ENCODE data around the gene LBR.

LBR gene

GRCh38 chr1:225435957-225436392 is 8.1 kb upstream of the LBR start:
- FAIRE-seq, result no peak
- DNase-seq (ENCODE audit: insufficient read length, low spot score), result no peak
- no peak for TF ChIP-seq POLR2AphosphoS5 (IDR thresholded peaks at IDR 0.05; ENCODE audit: low read depth, low read length)
- 0 out of 2 replicates have a peak, but pooled peaks have one; percentile 28 for TF ChIP-seq SPI1 (IDR thresholded peaks at IDR 0.05; ENCODE audit: low read depth, low read length)
- TF ChIP-seq PAX5 (IDR thresholded peaks at IDR 0.05; ENCODE audit: insufficient read depth, low read length, severe bottlenecking), result no peak

- TF ChIP-seq POU2F2 (IDR thresholded peaks at IDR 0.05; ENCODE audit: low read depth, low read length) (no peak), TAF1 (IDR thresholded peaks at IDR 0.05; ENCODE audit: low read depth, low read length) (no peak), POLR2A (IDR thresholded peaks at IDR 0.05; ENCODE audit: low read depth, low read length) (no peak), PAX5 (IDR thresholded peaks at IDR 0.05; ENCODE audit: insufficient read depth, low read length, severe bottlenecking) (no peak), SPI1 (IDR thresholded peaks at IDR 0.05; ENCODE audit: low read depth, low read length) (no peak), POLR2AphosphoS5 (IDR thresholded peaks at IDR 0.05; ENCODE audit: low read depth, low read length) (no peak)
- FAIRE-seq (peak; percentile 75), DNase-seq (ENCODE audit: insufficient read length, low spot score) (no peak)
Measured at GRCh38 chr1:225435487-225435886, 7.6 kb upstream of the LBR start.

- DNase-seq (ENCODE audit: insufficient read length, low spot score) (no peak), FAIRE-seq (no peak)
- TF ChIP-seq PAX5 (IDR thresholded peaks at IDR 0.05; ENCODE audit: insufficient read depth, low read length, severe bottlenecking) (no peak), SPI1 (IDR thresholded peaks at IDR 0.05; ENCODE audit: low read depth, low read length) (no peak), POLR2A (IDR thresholded peaks at IDR 0.05; ENCODE audit: low read depth, low read length) (no peak), TAF1 (IDR thresholded peaks at IDR 0.05; ENCODE audit: low read depth, low read length) (no peak), POU2F2 (IDR thresholded peaks at IDR 0.05; ENCODE audit: low read depth, low read length) (no peak), POLR2AphosphoS5 (IDR thresholded peaks at IDR 0.05; ENCODE audit: low read depth, low read length) (no peak)
Measured at GRCh38 chr1:225435076-225435475, 7.2 kb upstream of the LBR start.

GRCh38 chr1:225434046-225434445 is 6.2 kb upstream of the LBR start:
- TF ChIP-seq SPI1 (IDR thresholded peaks at IDR 0.05; ENCODE audit: low read depth, low read length), result no peak
- no peak for TF ChIP-seq POLR2A (IDR thresholded peaks at IDR 0.05; ENCODE audit: low read depth, low read length)
- TF ChIP-seq POU2F2 (IDR thresholded peaks at IDR 0.05; ENCODE audit: low read depth, low read length), result no peak
- no peak for TF ChIP-seq POLR2AphosphoS5 (IDR thresholded peaks at IDR 0.05; ENCODE audit: low read depth, low read length)
- TF ChIP-seq TAF1 (IDR thresholded peaks at IDR 0.05; ENCODE audit: low read depth, low read length), result no peak
- DNase-seq (ENCODE audit: insufficient read length, low spot score), result no peak
- no peak for FAIRE-seq

- TF ChIP-seq TAF1 (IDR thresholded peaks at IDR 0.05; ENCODE audit: low read depth, low read length) (no peak), SPI1 (IDR thresholded peaks at IDR 0.05; ENCODE audit: low read depth, low read length) (no peak), PAX5 (IDR thresholded peaks at IDR 0.05; ENCODE audit: insufficient read depth, low read length, severe bottlenecking) (no peak), POLR2AphosphoS5 (IDR thresholded peaks at IDR 0.05; ENCODE audit: low read depth, low read length) (no peak), POLR2A (IDR thresholded peaks at IDR 0.05; ENCODE audit: low read depth, low read length) (no peak), POU2F2 (IDR thresholded peaks at IDR 0.05; ENCODE audit: low read depth, low read length) (no peak)
- no peak for FAIRE-seq
- DNase-seq (ENCODE audit: insufficient read length, low spot score), result no peak
Measured at GRCh38 chr1:225431081-225431863, 3.4 kb upstream of the LBR start.

GRCh38 chr1:225430301-225430700 is 2.5 kb upstream of the LBR start:
- no peak for DNase-seq (ENCODE audit: insufficient read length, low spot score)
- no peak for FAIRE-seq
- TF ChIP-seq POLR2A (IDR thresholded peaks at IDR 0.05; ENCODE audit: low read depth, low read length), result no peak
- no peak for TF ChIP-seq TAF1 (IDR thresholded peaks at IDR 0.05; ENCODE audit: low read depth, low read length)
- TF ChIP-seq POLR2AphosphoS5 (IDR thresholded peaks at IDR 0.05; ENCODE audit: low read depth, low read length), result no peak
- TF ChIP-seq POU2F2 (IDR thresholded peaks at IDR 0.05; ENCODE audit: low read depth, low read length), result no peak
- no peak for TF ChIP-seq PAX5 (IDR thresholded peaks at IDR 0.05; ENCODE audit: insufficient read depth, low read length, severe bottlenecking)
- TF ChIP-seq SPI1 (IDR thresholded peaks at IDR 0.05; ENCODE audit: low read depth, low read length), result no peak

- FAIRE-seq (no peak), DNase-seq (ENCODE audit: insufficient read length, low spot score) (no peak)
- TF ChIP-seq SPI1 (IDR thresholded peaks at IDR 0.05; ENCODE audit: low read depth, low read length) (no peak), POLR2A (IDR thresholded peaks at IDR 0.05; ENCODE audit: low read depth, low read length) (no peak), POU2F2 (IDR thresholded peaks at IDR 0.05; ENCODE audit: low read depth, low read length) (no peak), PAX5 (IDR thresholded peaks at IDR 0.05; ENCODE audit: insufficient read depth, low read length, severe bottlenecking) (no peak), TAF1 (IDR thresholded peaks at IDR 0.05; ENCODE audit: low read depth, low read length) (no peak), POLR2AphosphoS5 (IDR thresholded peaks at IDR 0.05; ENCODE audit: low read depth, low read length) (no peak)
Measured at GRCh38 chr1:225428881-225429455, 1.1 kb upstream of the LBR start.

- DNase-seq (ENCODE audit: insufficient read length, low spot score) (peak; percentile 94), FAIRE-seq (peak; percentile 92)
- TF ChIP-seq PAX5 (IDR thresholded peaks at IDR 0.05; ENCODE audit: insufficient read depth, low read length, severe bottlenecking) (peak; percentile 0), POLR2A (IDR thresholded peaks at IDR 0.05; ENCODE audit: low read depth, low read length) (peak; percentile 53; the same call in 1 of the 2 replicates), POLR2AphosphoS5 (IDR thresholded peaks at IDR 0.05; ENCODE audit: low read depth, low read length) (no peak), POU2F2 (IDR thresholded peaks at IDR 0.05; ENCODE audit: low read depth, low read length) (0 out of 2 replicates have a peak, but pooled peaks have one; percentile 9), TAF1 (IDR thresholded peaks at IDR 0.05; ENCODE audit: low read depth, low read length) (peak; percentile 33; the same call in 1 of the 2 replicates)
Measured at GRCh38 chr1:225428068-225428880, 436 bp upstream of the LBR start.

Data from GM12891 (cell line).